H1 (cell line): ENCODE data around the gene SLC36A4. TPM values are rescaled to one million over a fixed set of nuclear protein-coding genes. Genes with fewer than 3 reads are reported as not detected.
A peak's percentile ranks its signal among the peaks of the same experiment; 100 is the strongest.

ENCODE experiments used
- CTCF ChIA-PET: fragments of 300-600 bp; sonication (Branson Sonifier 250); formaldehyde crosslinking; loops from one replicate; lab custom pipeline; 2021; ENCODE audit not compliant: partially characterized antibody; lab: Charles Lee
- POLR2A ChIA-PET: fragments of 300-600 bp; sonication (Branson Sonifier 250); formaldehyde crosslinking; loops from one replicate; lab custom pipeline; 2021; ENCODE audit warnings: inconsistent platforms; ENCODE audit not compliant: partially characterized antibody; lab: Charles Lee
- DNase-seq, 2 experiments: peaks; one replicate each; pipeline versions ENCODE4 v3.0.0 to v3.0.0-alpha.2; 2010 to 2022; ENCODE audit warnings: low spot score in 2 of 2, low read depth in 1 of 2, mixed read lengths in 1 of 2
- FAIRE-seq: peaks from 2 replicates; lab custom pipeline; 2011; peaks lifted over from hg19 to GRCh38; lab: Jason Lieb, UNC
- H2AFZ ChIP-seq: 2 replicates; pipeline ENCODE4 v1.8.1; 2012; ENCODE audit warnings: low read length, inconsistent platforms
- H2AK5ac ChIP-seq: 2 replicates; pipeline ENCODE4 v1.6.1; 2013; ENCODE audit warnings: low read depth, low read length
- H2BK120ac ChIP-seq: replicated peaks from 2 replicates; pipeline ENCODE3; 2013; ENCODE audit warnings: low read depth, low read length, inconsistent platforms
- H2BK12ac ChIP-seq: 2 replicates; pipeline ENCODE4 v1.6.1; 2013; ENCODE audit warnings: low read depth, low read length
- H2BK15ac ChIP-seq: 2 replicates; pipeline ENCODE4 v1.6.1; 2013; ENCODE audit warnings: low read length
- H2BK20ac ChIP-seq: 2 replicates; pipeline ENCODE4 v1.6.1; 2013; ENCODE audit warnings: low read length
- H2BK5ac ChIP-seq: 2 replicates; pipeline ENCODE4 v1.6.1; 2013; ENCODE audit warnings: low read depth, low read length
- H3K14ac ChIP-seq: 2 replicates; pipeline ENCODE4 v1.6.1; 2013; ENCODE audit warnings: inconsistent platforms; ENCODE audit not compliant: insufficient read length
- H3K18ac ChIP-seq: 2 replicates; pipeline ENCODE4 v1.6.1; 2013; ENCODE audit warnings: low read length; ENCODE audit errors: extremely low read depth
- H3K23ac ChIP-seq: 2 replicates; pipeline ENCODE4 v1.6.1; 2013; ENCODE audit warnings: inconsistent platforms; ENCODE audit not compliant: insufficient read length
- H3K23me2 ChIP-seq: 2 replicates; pipeline ENCODE4 v1.6.1; 2013; ENCODE audit warnings: low read depth, low read length
- H3K27ac ChIP-seq: 2 replicates; pipeline ENCODE4 v1.6.1; 2011; ENCODE audit warnings: low read depth, low read length, inconsistent platforms
- H3K27me3 ChIP-seq, 4 experiments: replicated peaks in 1 of 4; 1 replicate in 1 of 4; 2 replicates in 3 of 4; pipeline versions ENCODE4 v1.6.1 to v1.8.1; 2011 to 2013; ENCODE audit warnings: low read length in 3 of 4, mild to moderate bottlenecking in 3 of 4, inconsistent platforms in 2 of 4, mixed read lengths in 2 of 4, moderate library complexity in 1 of 4; ENCODE audit not compliant: control insufficient read depth in 3 of 4, insufficient read depth in 3 of 4; ENCODE audit errors: extremely low read depth in 1 of 4
- H3K36me3 ChIP-seq, 4 experiments: 2 replicates each; pipeline versions ENCODE4 v1.6.1 to v1.8.1; 2011 to 2013; ENCODE audit warnings: mild to moderate bottlenecking in 4 of 4, low read length in 3 of 4, moderate library complexity in 2 of 4, control low read depth in 1 of 4, inconsistent platforms in 1 of 4; ENCODE audit not compliant: insufficient read depth in 4 of 4, control insufficient read depth in 2 of 4
- H3K4ac ChIP-seq: replicated peaks from 2 replicates; pipeline ENCODE3; 2013; ENCODE audit warnings: low read length, low read depth, mixed read lengths, inconsistent platforms; ENCODE audit not compliant: insufficient read length
- H3K4me1 ChIP-seq, 4 experiments: replicated peaks in 1 of 4; 1 replicate in 1 of 4; 2 replicates in 3 of 4; pipeline versions ENCODE4 v1.6.1 to v1.8.1; 2011 to 2013; ENCODE audit warnings: low read length in 3 of 4, inconsistent platforms in 2 of 4, mixed read lengths in 1 of 4; ENCODE audit not compliant: insufficient read depth in 4 of 4, control insufficient read depth in 3 of 4
- H3K4me2 ChIP-seq, 2 experiments: 2 replicates each; pipeline versions ENCODE4 v1.6.1 to v1.8.1; 2011 to 2013; ENCODE audit warnings: low read depth in 2 of 2, low read length in 2 of 2, control low read depth in 1 of 2, inconsistent platforms in 1 of 2, mild to moderate bottlenecking in 1 of 2; ENCODE audit not compliant: insufficient read depth in 1 of 2
- H3K4me3 ChIP-seq, 4 experiments: fragments of 200-600, 300-600 bp in 1 of 4; sonication (generic), shearing (Covaris generic), sonication (Bioruptor Twin) in 1 of 4; 2 replicates each; pipeline versions ENCODE4 v1.5.1 to v1.8.1; 2011 to 2016; ENCODE audit warnings: low read length in 4 of 4, low read depth in 3 of 4, control low read depth in 2 of 4, inconsistent platforms in 2 of 4, mild to moderate bottlenecking in 2 of 4, mixed read lengths in 1 of 4, moderate library complexity in 1 of 4; ENCODE audit not compliant: insufficient read depth in 2 of 4; ENCODE audit errors: extremely low read depth in 1 of 4
- H3K56ac ChIP-seq: replicated peaks from 2 replicates; pipeline ENCODE3; 2013; ENCODE audit warnings: low read depth, mild to moderate bottlenecking, mixed read lengths, low read length, inconsistent platforms; ENCODE audit not compliant: insufficient read length
- H3K79me1 ChIP-seq: 2 replicates; pipeline ENCODE4 v1.6.1; 2013; ENCODE audit warnings: low read depth, low read length, control low read depth
- H3K79me2 ChIP-seq, 2 experiments: 2 replicates each; pipeline versions ENCODE4 v1.6.1 to v1.8.1; 2012 to 2013; ENCODE audit warnings: low read length in 2 of 2, mild to moderate bottlenecking in 2 of 2, inconsistent platforms in 1 of 2; ENCODE audit not compliant: insufficient read depth in 2 of 2, control insufficient read depth in 1 of 2
- H3K9ac ChIP-seq, 4 experiments: replicated peaks in 1 of 4; 1 replicate in 1 of 4; 2 replicates in 3 of 4; pipeline versions ENCODE4 v1.6.1 to v1.8.1; 2011 to 2013; ENCODE audit warnings: low read depth in 3 of 4, low read length in 3 of 4, control low read depth in 2 of 4, mild to moderate bottlenecking in 2 of 4, moderate library complexity in 2 of 4, inconsistent platforms in 1 of 4; ENCODE audit errors: extremely low read depth in 1 of 4
- H3K9me3 ChIP-seq, 2 experiments: 2 replicates each; pipeline versions ENCODE4 v1.6.1 to v1.8.1; 2012 to 2013; ENCODE audit warnings: mild to moderate bottlenecking in 2 of 2, moderate library complexity in 2 of 2, control low read depth in 1 of 2, inconsistent platforms in 1 of 2, low read depth in 1 of 2, low read length in 1 of 2, mixed read lengths in 1 of 2; ENCODE audit not compliant: insufficient read depth in 2 of 2
- H4K20me1 ChIP-seq, 2 experiments: replicated peaks in 1 of 2; 2 replicates each; pipeline versions ENCODE3 to v1.8.1; 2011 to 2013; ENCODE audit warnings: inconsistent platforms in 2 of 2, low read length in 2 of 2, mild to moderate bottlenecking in 1 of 2; ENCODE audit not compliant: insufficient read depth in 2 of 2, control insufficient read depth in 1 of 2
- H4K5ac ChIP-seq: 2 replicates; pipeline ENCODE4 v1.6.1; 2013; ENCODE audit warnings: low read length, low read depth, mixed read lengths, inconsistent platforms; ENCODE audit not compliant: insufficient read length
- H4K8ac ChIP-seq: 2 replicates; pipeline ENCODE4 v1.8.0; 2013; ENCODE audit warnings: mild to moderate bottlenecking, moderate library complexity, low read length, inconsistent platforms; ENCODE audit not compliant: insufficient read depth; ENCODE audit errors: extremely low read depth
- H4K91ac ChIP-seq: replicated peaks from 2 replicates; pipeline ENCODE3; 2013; ENCODE audit warnings: low read length, mixed read lengths, inconsistent platforms; ENCODE audit not compliant: insufficient read length
- RAD21 ChIP-seq, 2 experiments: IDR thresholded peaks in 1 of 2; conservative IDR thresholded peaks in 1 of 2; 2 replicates each; pipeline ENCODE4 v1.6.1; 2011; ENCODE audit warnings: low read depth in 2 of 2, low read length in 2 of 2, improper control_type of control experiment in 1 of 2, inconsistent platforms in 1 of 2, mild to moderate bottlenecking in 1 of 2, moderate library complexity in 1 of 2
- SP1 ChIP-seq: IDR thresholded peaks from 2 replicates; pipeline ENCODE4 v1.6.1; 2011; ENCODE audit warnings: low read depth, low read length
- WGBS, 2 experiments: shearing (Covaris generic) in 1 of 2; methylation state at CpG; one replicate each; pipeline versions ENCODE4 v1.1.6 to v1.1.7; 2013 to 2015; ENCODE audit warnings: low lambda C conversion rate in 2 of 2, mixed read lengths in 2 of 2, inconsistent platforms in 1 of 2, low coverage in 1 of 2, missing lambda C conversion rate in 1 of 2; ENCODE audit not compliant: insufficient replicate concordance in 2 of 2, insufficient coverage in 1 of 2, insufficient read length in 1 of 2; ENCODE audit errors: extremely low coverage in 1 of 2, missing lambda C conversion rate in 1 of 2; 5-methylcytosine and 5-hydroxymethylcytosine counted together
- polyA plus RNA-seq, 7 experiments: library from polyadenylated mRNA; depleted of rRNA in 3 of 7; stranded (reverse) in 5 of 7; unstranded in 2 of 7; fragments of >200 nt in 5 of 7; fragments of 200-250 nt in 2 of 7; gene quantifications; 1 replicate in 5 of 7; 2 replicates in 1 of 7; 4 replicates in 1 of 7; pipeline versions ENCODE4 v1.2.1 to v1.2.3, GENCODE V29; 2011 to 2013; ENCODE audit warnings: missing spikeins in 2 of 7, mixed read lengths in 2 of 7
- total RNA-seq: library from RNA; stranded (reverse); fragmentation: NEBNext Ultra II Directional; extraction: Animal tissue kit (Norgen Biotek cat#: 25700); gene quantifications from 2 replicates; pipeline ENCODE4 v1.2.1, GENCODE V29; 2021
- TF ChIP-seq, protein P1 (sequence below), 3 experiments: IDR thresholded peaks; 1 replicate in 2 of 3; 2 replicates in 1 of 3; pipeline versions ENCODE4 v1.5.1 to v1.6.1; 2011; ENCODE audit warnings: low read length in 3 of 3, mild to moderate bottlenecking in 3 of 3, inconsistent platforms in 2 of 3, low read depth in 1 of 3, moderate library complexity in 1 of 3; ENCODE audit not compliant: insufficient read depth in 1 of 3; ENCODE audit errors: control extremely low read depth in 1 of 3

The SLC36A4 gene
- total and polyA plus RNA-seq, 2 of the 8 experiments (the other 6 are each of a cell fraction or from before 2014, with no cell fraction given): 10.2 to 22.7 TPM

DNA sequence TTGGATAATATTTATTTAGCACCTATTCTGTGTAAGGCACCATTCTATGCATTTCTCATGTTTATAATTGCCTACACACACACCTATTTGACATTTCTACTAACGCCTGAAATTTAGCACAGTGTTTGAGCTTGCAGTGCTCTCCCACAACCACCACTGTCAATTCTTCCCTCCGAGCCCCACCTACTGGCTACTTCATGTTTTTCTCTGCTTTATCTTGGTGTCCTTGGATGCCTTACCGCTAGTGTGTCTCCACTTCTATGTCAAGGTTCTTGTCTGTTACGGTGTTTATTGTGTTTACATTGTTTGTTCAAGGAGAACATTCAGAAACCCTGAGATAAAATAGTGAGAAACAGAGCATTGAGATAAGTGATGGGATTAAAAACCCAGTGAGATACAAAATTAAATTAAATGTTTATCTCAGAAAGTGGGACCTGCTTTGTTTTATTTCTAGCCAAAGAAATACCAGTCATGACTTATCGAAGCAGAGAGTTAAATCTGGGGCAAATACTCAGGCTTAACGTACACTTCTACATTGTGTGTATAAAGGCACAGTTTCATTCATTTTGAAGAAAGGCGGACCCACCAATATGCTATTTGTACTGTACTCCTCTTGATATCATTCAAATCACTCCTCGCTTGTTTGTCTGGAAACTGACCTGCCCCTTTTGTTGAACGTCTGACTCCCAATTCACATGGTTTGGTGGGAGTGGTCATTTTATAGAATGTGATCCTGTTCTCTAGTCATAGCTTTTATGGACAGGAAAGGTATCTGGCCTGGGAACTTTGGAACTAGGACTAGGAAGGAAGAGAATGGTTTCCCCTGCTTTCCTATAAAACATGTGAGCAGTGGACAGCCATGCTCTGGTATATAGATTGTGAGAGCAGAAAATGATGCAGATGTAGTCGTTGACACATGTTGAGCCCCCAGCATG, 39.2 kb upstream of the SLC36A4 start:
- Histone ChIP-seq H3K56ac (no peak overlapping the region), H2BK12ac (no peak overlapping the region), H3K14ac (no peak overlapping the region), H3K9ac (no peak overlapping the region), H2AK5ac (no peak overlapping the region), H3K23ac (no peak overlapping the region), H3K4me2 (no peak overlapping the region), H2BK15ac (no peak overlapping the region), H3K4me3 (no peak overlapping the region), H4K91ac (no peak overlapping the region), H3K27me3 (no peaks in the 10 kb centered on the region), H2BK20ac (no peak overlapping the region), H4K20me1 (no peaks in the 10 kb centered on the region), H3K36me3 (no peaks in the 10 kb centered on the region), H3K18ac (no peak overlapping the region), H3K23me2 (no peaks in the 10 kb centered on the region), H3K4ac (no peak overlapping the region), H3K79me2 (no peaks in the 10 kb centered on the region), H3K79me1 (no peaks in the 10 kb centered on the region), H2BK120ac (no peak overlapping the region), H4K5ac (no peak overlapping the region), H3K9me3 (no peaks in the 10 kb centered on the region), H3K4me1 (peaks cover 0 to 4% (median 2%) of the 10 kb centered on the region in 4 experiments; a peak in 4 of 7 replicates), H2AFZ (no peak overlapping the region), H4K8ac (no peak overlapping the region), H2BK5ac (no peak overlapping the region), H3K27ac (no peak overlapping the region)
- WGBS, 2 experiments: 67% methylated on average over 10 of the region's 10 CpGs; no CpG with 5 or more reads in 1 of the 2 experiments
- FAIRE-seq (peak; percentile 68), DNase-seq (peak in 1 of 2 experiments; percentile 10)
- ChIA-PET POLR2A (interaction anchor here (1.1 kb wide), 1 partner anchor 305 kb away, joined by 4 read pairs; no protein-coding TSS in a partner anchor), CTCF (interaction anchor here (0.6 to 6.5 kb wide), 41 partner anchors 10 to 666 kb away, joined by 3 to 108 read pairs (median 3); partner anchors contain the start of genes CEP295 and SLC36A4)
- TF ChIP-seq, protein P1, sequence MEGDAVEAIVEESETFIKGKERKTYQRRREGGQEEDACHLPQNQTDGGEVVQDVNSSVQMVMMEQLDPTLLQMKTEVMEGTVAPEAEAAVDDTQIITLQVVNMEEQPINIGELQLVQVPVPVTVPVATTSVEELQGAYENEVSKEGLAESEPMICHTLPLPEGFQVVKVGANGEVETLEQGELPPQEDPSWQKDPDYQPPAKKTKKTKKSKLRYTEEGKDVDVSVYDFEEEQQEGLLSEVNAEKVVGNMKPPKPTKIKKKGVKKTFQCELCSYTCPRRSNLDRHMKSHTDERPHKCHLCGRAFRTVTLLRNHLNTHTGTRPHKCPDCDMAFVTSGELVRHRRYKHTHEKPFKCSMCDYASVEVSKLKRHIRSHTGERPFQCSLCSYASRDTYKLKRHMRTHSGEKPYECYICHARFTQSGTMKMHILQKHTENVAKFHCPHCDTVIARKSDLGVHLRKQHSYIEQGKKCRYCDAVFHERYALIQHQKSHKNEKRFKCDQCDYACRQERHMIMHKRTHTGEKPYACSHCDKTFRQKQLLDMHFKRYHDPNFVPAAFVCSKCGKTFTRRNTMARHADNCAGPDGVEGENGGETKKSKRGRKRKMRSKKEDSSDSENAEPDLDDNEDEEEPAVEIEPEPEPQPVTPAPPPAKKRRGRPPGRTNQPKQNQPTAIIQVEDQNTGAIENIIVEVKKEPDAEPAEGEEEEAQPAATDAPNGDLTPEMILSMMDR (IDR thresholded peaks at IDR 0.05; ENCODE audit: control extremely low read depth in 1 of 3, insufficient read depth in 1 of 3, low read depth in 1 of 3, low read length in 3 of 3): peak; percentile 33 to 86 (median 80)
- TF ChIP-seq RAD21 (IDR thresholded peaks at IDR 0.05 in 1 of 2, conservative IDR thresholded peaks at IDR 0.05 in 1 of 2; ENCODE audit: low read depth in 2 of 2, low read length in 2 of 2) (peak; percentile 70 to 79), SP1 (no peak)
